CD4-positive, alpha-beta T cell treated with Interleukin-12 subunit alpha and Interleukin-12 subunit beta, for 1 hour (primary cell): ENCODE data around the gene MTOR.
"Not testable (repeated sequence)": the region's sequence is repeated elsewhere in the genome, so short reads cannot be mapped to it uniquely, and the experiment has no call there.

Source experiments
- DNase-seq: peaks from one replicate; pipeline ENCODE4 v3.0.0-alpha.2; 2020

Gene MTOR

DNA sequence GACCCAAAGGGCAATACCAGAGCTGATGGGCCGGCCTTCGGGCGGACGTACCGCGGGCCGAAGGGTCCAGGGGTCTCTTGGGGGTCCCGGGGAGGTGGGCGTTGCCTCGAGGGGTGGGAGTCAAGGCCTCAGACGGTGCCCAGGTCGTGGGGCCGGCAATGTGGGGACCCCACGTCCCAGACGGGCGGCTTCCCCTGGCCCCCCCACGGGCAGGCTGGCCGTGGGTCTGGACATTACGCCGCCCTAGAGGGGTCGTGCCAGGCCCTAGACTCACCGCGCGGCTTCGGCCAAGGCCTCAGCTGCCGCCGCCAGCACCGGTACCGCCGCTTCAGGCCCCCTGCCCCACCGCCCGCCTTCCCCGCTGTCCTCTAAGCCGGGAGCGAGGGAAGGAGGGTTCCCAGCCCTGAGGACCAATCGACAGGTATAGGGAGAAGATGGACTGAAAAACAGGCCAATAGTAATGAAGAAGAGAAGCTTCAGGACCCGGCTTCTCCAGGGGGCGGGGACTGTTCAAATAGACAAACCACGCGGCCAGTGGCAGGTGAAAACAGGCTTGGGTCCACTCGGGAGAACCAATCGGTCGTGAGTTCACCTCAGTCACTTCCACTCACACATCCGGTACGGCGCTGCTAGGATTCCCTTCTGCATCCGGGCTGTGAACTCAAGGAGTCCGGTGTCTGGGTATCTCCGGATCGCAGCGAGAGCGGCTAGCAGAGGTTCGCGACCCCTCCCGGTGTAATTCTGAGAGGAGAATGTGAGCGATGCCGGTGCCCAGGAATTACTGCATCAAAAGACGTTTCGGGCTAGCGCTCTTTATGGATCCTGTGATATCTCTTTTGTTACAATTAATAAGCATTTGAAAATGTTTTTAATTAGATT is at the start of gene MTOR:
Gene MTOR (minus strand): TSS at position 381 of the 879 bp plus-strand sequence. CDS start 3,142 bp downstream, outside the sequence.
- DNase-seq = peak; percentile 99

DNA sequence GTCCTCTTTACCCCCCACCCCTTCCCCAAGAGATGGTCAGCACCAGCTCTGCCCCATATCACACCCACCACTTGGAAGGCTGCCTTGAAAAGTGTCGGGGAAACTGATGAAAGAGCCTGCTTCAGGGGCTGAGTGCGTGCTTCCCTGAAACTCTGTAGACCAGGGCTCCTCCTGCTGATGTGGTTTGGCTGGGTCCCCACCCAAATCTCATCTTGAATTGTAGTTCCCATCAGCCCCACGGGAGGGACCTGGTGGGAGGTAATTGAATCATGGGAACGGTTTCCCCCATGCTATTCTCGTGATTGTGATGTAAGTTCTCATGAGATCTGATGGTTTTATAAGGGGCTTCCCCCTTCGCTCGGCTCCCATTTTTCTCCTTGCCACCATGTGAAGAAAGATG is 47.0 kb upstream of the MTOR start:
- DNase-seq = no peak

DNA sequence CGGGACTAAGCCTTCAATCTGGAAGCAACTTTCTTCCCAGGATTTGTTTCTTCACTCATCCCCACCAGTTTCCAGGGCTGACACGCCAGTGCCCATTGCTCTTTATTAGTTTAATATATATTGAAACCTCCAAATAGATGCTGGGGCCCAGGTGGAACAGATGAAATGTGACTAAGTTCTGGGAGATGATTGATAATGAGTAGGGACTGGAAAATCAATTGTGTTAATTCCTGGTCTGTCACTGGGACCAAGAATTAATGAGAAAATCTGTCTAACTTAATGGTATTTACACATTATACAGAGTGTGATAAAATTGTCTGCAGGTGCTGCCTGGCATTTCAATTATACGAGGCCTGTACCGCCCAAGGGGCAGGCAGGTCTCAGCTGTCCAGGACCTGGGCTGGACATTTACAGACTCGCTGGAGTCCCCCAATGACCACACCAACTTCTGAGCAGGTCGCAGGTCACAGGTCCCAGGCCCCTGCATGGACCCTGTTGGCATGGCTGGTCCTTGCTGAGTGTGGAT is 46.4 kb upstream of the MTOR start:
- DNase-seq = no peak

DNA sequence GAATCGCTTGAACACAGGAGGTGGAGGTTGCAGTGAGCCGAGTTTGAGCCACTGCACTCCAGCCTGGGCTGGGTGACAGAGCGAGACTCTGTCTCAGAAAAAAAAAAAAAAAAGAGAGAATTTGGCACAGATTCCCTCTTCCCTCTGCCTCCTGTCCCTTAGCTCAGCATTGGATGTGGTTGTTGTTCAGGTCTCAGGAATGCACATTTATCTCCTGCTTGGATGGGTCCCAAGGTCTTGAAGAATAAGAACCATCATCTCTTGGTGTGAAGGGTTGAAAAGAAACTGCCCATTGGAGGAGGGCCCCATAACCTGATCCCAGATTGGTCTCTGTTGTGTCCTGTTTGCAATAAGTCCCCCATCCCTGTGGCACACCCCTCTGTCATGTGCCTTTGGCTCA is 45.5 kb upstream of the MTOR start:
- DNase-seq = no peak

DNA sequence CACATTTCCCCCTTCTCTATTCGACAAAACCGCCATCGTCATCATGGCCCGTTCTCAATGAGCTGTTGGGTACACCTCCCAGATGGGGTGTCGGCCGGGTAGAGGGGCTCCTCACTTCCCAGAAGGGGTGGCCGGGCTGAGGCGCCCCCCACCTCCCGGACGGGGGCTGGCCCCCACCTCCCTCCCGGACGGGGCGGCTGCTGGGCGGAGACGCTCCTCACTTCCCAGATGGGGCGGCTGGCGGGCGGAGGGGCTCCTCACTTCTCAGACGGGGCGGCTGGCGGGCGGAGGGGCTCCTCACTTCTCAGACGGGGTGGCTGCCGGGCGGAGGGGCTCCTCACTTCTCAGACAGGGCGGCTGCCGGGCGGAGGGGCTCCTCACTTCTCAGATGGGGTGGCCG is 43.2 kb upstream of the MTOR start:
- DNase-seq = not testable (repeated sequence)

DNA sequence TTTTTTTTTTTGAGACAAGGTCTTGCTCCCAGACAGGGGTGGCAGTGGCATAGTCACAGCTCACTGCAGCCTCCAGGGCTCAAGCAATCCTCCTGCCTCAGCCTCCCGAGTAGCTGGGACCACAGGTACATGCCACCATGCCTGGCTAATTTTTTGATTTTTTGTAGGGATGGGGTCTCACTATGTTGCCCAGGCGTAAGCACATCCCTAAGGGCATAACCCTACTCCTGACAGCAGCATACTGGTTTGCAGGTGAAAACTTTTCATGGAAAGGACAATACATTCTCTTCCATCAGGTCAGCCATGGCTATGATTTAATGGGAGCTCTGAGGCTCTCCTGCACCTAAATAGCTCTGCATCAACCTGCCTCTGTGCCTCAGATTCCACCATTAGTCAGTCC is 40.0 kb upstream of the MTOR start:
- no peak for DNase-seq

DNA sequence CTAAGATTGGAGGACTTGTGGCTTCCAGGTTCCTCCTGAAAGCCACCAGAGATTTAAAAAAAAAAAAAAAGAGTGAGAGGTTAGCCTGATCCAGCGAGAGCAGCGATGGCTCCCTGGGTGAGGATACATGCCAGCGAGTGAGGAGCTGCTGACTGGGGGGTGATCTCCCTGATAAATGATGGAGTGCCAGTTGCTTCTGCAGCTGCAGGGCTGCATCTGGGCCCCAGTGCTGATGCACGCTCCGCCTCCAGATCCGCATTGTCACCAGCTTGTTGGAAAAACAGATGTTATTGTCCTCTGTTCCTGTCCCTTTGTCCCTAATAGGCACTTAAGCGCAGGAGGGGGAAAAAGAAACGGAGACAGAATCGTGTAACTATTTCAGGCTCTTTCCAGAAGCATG is 39.2 kb upstream of the MTOR start:
- no peak for DNase-seq

DNA sequence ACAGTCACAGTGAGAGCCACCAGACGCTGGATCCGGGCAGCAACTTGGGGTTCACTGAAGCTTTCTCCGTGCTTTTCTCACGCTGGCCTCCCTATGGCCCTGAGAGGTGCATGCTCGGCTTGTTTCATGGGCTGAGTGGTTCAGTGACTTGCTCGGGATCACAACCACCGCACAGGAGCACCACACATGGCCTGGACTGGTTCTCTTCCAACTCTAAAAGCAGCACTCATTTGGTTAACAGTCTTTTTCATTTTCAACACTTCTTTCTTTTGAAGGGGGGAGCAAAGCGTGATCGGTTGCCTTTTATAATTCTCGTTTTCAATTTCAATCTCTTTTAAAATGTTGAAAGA is 36.8 kb upstream of the MTOR start:
- DNase-seq = no peak

DNA sequence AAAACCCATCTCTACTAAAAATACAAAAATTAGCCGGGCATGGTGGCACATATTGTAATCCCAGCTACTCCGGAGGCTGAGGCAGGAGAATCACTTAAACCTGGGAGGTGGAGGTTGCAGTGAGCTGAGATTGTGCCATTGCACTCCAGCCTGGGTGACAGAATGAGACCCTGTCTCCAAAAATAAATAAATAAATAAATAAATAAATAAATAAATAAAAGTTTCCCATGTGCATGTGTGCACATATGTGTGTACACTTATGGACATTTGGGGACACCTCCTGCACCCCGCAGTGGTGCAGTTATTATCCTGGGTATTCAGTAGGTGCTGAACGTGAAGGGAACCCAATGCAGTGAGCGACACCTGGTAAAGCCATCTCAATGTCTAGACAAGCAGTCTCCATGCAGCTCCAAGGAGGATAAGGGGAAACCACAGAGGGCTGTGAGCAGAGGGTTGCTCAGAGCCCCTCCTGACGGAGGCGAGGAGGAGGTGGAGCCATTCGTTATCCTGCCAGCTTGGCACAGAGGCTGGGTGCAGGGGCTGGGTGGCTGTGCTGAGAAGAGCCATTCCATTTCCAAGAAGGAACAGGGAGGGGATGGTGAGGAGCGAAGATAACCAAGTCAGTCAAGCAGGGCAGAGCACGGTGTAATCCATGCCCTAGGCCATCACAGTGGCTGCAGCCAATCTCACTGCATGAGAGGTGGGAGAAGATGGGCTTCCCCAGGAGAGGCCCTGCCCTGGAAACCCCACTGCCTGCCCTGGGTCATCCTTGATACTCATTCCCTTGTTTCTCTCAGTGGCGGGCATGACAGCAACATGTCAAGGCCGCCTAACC is 36.3 kb upstream of the MTOR start:
- no peak for DNase-seq

DNA sequence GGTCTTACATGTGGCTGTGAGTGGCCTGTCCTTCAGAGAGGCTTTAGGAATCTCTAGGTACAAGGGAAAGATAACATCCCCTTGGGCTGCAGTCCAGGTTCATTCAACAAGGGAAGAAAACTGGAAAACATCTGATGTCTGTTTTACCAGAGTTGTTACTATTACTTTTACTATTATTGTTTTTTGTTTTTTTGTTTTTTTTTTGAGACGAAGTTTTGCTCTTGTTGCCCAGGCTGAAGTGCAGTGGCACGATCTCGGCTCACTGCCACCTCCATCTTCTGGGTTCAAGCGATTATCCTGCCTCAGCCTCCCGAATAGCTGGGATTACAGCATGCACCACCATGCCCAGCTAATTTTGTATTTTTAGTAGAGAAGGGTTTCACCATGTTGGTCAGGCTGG is 35.4 kb upstream of the MTOR start:
- DNase-seq = not testable (repeated sequence)

DNA sequence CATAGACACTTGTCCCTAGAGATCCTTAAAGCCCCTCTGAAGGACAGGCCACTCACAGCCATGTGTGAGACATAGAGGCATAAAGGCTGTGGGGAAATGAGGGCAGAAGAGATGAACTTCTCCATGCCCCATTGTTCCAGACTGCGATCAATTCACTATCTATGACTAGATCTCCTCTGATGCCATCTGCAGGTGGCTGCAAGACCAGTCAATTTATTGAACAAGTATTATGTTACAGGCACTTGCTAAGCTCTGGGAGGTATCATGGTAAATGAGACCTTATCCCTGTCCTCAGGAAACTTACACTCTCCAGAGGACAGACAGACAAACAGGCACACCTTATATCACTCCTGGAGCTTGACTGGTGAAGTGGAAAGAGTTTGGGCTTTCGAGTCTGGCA is 33.6 kb upstream of the MTOR start:
- peak; percentile 23 for DNase-seq

DNA sequence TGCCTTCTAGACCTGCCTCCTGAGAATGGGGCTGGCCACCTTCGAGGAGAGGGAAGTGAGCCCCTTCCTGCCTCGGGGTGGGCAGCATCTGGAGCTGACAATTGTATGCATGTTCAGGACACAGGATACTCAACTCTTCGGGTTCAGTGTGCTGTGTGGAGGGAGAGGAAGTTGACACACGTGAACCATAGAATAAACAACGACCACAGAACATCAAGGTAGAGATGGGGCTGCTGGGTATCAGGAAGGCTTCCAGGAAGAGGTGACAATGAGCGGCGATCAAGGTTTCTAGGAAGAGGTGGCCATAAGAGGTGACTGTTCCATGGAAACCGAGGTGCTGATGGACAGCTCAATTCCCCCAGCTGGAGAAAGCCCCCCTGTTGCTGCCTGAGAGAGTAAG is 32.6 kb upstream of the MTOR start:
- no peak for DNase-seq

DNA sequence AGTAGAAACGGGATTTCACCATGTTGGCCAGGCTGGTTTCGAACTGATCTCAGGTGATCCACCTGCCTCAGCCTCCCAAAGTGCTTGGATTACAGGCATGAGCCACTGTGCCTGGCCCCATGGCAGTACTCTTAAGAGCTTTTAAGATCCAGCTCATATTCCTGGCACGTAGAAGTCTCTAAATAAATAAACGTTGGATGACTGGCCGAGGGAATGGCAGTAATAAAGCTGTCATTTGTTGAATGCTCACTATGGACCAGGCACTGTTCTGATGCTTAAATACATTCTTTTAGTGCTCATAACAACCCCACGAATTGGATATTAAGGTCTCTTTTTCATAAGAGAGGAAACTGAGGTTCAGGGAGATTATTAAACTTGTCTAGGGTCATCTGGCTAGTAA is 31.5 kb upstream of the MTOR start:
- no peak for DNase-seq

DNA sequence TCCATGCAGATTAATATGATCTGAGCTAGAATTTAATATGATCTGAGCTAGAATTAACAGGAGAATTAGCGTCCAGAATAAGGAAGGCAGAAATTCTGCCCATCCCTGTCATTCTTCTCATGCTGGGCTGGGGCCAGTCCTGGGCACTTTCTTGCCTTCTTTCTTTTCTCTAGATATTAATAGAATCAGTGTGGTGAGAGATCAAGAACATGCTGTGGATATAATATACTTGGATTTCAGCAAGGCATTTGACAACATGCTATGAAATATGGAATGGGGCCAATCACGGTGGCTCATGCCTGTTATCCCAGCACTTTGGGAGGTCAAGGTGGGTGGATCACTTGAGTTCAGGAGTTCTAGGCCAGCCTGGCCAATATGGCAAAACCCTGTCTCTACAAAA is 28.7 kb upstream of the MTOR start:
- DNase-seq = no peak

DNA sequence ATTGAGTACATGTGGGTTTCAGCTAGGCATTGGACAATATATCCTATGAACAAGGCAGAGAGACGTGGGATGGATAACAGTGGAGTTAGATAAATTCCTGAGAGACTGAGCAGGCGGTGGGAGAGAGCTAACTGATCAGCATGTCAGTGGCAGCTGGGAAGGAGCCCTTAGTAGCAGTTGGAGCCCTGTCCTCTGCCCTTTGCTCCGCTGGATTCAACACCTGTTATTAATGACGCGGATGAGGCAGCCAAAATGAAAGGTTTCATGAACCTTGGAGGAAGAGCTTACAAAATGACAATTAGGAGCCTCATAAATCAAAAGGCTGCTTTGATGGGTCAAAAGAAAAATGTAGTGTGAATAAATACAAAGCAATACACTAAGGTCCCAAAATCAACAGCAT is 26.7 kb upstream of the MTOR start:
- no peak for DNase-seq

DNA sequence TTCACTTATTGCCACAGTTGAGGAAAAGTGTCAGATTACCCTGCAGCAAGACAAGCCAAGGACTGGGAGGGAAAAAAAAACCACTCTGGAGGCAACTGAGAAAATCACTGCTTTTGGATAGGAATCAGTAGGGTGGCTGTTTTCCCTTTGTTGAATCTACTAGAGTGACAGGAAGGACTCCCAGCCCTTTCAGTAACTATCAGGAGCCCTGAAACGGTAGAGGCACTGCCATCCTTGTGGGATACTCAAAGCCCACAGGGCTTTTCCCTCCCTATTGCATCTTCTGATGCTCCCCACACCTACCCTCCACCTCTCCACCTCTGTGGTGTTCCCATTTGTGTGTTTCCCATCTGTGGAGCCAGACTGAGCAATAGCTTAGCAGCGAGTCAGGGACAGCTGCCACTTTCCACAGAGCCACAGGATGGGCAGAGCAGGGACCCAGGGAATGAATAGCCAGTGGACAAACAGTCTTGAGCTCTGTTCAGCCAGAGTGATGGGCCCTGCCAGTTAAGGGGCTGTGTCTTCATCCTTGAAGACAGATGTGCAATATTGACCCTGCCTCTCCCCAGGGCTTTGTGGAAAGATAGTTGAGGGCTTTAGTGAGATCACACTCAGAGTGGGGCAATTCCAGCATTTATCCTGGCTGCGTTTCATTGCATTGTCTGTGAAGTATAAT is 24.5 kb upstream of the MTOR start:
- no peak for DNase-seq

DNA sequence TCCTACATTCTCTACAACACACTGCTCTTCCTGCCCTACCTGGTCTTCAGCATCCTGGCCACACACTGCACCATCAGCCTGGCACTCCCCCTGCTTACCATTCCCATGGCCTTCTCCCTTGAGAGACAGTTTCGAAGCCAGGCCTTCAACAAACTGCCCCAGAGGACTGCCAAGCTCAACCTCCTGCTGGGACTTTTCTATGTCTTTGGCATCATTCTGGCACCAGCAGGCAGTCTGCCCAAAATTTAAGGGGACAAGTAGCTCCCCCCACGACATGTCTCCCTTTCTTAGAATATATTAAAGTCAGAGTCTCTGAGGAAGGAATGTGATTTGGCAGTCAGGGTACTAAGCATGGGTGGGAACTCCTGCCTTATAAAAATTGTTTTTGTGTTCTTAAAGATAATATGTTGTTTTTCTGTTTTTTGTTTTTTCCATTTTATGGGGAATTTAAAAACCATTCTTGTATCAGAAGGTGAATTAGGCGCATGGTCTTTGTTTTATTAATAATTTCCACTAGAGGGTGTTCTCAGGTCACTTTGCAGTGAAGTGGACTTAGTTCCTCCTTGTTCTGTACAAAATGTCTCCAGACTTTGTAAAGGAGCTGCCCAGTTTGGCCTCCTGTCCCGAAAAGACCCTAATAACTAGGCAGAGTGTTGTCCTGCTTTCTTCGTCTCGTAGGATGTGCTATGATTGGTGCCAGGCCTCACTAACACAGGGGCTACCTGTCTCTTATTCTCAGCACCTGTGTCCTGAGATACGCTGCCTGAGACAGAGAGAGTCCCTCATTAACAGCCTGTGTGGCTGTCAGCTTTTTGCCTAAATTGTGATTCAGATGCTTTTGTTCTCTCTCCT is 23.8 kb upstream of the MTOR start:
- no peak for DNase-seq

DNA sequence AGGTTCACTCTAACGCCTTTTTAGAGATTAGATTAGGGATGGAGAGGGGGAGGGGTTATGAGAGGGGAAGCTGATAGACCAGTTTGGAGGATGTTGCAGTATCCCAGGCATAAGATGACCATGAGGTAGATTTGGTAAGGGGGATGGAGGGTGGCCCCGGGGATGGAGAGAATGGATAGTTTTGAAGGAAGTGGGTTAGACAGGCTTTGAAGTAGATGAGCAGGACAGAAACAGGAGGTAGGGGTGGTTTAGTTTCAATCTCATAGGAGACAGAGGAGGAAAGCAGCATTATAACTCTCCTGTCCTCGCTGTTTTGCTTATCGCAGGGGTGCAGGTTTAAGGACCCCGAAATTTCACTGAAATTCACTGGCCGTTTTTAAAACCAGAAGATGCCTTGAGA is 22.4 kb upstream of the MTOR start:
- DNase-seq = no peak

DNA sequence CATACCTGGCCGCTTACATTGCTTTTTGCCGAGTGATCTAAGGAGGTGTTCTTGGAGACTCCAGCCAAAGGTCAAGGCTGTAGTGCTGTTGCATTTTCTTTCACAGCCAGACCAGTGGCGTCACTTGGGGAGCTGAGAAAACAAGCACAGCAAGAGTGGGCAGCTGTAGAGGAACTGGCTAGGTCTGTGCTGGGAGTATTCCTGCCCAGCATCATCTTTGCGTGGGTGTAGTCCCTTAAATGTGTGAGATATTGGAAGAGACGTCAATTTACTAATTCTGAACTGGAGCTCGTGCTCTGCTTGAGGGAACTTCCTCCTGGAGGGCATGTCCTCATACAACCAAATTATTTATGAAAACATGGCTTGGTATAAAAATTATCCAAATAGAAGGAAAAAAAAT is 20.8 kb upstream of the MTOR start:
- no peak for DNase-seq

DNA sequence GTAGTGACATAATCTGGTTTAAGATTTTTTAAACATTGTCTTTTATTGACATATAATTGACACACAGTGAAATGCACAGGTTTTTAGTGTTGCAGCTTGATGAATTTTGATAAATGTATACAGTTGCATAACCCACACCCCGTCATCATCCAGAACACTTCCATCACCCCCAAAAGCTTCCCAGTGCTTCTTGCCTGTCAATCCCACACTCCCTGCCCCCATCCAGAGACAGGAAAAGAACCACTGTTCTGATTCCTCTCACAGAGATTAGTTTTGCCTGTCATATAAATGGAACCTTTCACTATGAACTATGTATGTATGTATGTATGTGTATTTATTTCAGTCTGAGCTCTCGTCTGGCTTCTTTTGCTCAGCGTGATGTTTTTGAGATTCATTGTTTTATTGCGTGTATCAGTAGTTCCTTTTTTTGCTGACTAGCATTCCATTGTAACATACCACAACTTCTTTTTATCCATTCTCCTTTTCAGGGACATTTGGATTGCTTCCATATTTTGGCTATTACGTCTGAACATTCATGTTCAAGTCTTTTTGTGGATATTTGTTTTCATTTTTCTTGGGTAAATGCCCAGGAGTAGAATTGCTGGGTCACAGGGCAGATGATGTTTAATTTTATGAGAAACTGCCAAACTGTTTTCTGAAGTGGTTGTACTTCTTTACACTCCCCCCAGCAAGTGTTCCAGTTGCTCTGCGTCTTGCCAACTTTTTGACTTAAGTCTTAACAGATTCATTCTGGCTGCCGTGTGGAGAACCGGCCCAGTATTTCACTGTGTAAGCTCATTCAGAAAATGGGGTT is 19.4 kb upstream of the MTOR start:
- DNase-seq = no peak

DNA sequence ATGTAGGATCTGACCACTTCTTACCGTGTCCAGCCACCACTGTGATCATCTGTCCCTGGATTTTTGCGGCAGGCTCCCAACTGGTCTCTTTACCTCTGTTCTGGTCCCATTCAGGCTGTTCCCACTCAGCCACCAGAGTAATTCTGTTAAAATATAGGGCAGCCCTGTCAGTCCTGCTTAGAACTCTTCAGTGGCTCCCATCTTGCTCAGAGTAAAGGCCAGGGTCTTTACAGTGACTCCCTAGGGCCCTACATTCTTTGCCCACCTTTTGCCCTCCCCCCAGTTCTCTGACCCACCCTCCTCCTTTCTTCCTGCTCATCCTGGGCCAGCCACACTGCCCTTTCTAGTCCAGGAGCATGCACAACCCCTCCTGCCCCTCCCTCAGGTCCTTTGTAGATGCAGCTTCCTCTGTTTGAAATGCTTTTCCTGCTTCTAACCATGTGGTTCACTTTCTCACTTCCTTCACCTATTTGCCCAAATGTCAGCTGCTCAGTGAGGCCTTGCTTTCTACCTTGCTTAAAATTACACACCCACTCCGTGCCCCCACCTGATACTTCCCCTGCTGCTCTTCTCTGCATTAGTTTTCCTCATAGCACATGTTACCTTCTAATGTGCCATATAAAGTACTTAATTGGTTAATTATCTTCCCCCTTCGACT is 18.5 kb upstream of the MTOR start:
- DNase-seq = peak; percentile 36
